Activated CD4-positive, alpha-beta T cell treated with anti-CD3 and anti-CD28 coated beads for 48 hours (primary cell): Measurements from ENCODE around the gene LMO3.

ENCODE experiments used
- DNase-seq: peaks from one replicate; pipeline ENCODE4 v3.0.0-alpha.2; 2020

LMO3 gene

DNA sequence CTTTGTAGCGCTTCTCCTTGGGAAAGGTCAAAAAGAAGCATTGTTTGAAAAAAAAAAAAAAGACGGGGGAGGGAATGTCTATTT lies at the start of gene LMO3:
Gene LMO3 (minus strand): TSS at position 46 of the 84 bp plus-strand sequence. CDS start 5,302 bp downstream, outside the sequence.
- DNase-seq: no peak

DNA sequence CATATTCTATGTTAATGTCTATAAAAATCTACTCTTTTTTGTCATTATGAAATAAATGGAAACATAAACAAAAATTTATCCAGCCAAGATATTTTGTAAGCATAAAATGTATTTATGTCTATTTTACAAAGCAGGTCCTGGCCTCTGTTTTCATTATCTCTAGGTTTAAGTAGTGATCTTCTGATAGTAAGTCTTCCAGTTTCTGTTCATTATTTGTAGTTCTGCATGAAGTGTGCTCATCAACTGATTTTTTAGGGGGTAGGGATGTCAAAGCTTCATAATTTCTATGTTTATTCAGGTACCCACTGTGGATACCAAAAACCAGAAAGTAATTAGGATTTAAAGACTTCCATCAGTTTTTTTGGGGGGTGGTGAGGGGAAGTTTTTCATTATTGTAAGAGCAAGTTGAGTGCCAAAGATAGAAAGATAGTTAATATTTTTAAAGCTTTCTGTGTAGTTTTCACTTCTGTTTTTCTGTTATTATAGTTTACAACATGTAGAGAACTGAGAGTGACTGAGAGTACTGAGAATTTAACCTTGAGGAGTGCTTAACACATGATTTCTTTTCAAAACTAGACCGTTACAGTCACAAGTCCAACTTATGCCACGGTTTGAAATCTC lies 30.6 kb upstream of the LMO3 start:
- DNase-seq: no peak

DNA sequence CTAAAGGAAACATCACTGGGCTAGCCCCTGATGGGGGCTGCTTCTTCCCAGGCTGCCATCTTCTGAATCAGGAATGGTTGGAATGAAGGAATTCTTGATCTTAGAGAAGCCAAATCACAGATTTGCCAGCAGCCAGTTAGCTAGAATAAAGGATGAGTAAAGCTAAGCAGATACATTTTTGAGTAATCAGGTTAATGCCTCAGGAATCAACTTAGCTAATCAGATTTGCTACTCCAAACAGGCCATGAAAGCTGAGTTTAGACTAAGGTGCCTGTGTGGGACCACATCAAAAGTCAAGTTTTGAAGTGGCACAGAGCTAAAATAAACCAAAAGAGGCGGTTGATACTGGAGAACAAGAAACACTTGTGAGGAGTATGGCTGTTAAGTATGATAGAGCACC lies 28.8 kb upstream of the LMO3 start:
- no peak for DNase-seq

DNA sequence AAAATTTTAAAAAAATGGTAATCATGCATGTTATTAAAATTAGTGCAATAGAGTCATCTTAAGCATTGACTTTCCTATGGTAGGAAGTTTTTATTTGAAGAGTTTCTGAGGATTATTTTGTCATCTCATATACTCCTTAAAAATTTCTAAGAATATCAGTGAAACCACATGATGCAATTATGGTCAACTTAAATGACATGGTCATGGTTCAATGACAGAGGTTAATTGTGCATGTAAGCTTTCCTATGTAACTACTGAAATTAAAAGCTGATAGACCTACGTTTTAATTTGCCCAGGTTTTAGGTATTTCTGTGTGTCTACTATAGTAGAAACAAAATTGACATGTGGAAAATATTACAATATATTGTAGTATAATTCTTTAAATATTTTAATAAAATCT lies 21.0 kb upstream of the LMO3 start:
- no peak for DNase-seq

DNA sequence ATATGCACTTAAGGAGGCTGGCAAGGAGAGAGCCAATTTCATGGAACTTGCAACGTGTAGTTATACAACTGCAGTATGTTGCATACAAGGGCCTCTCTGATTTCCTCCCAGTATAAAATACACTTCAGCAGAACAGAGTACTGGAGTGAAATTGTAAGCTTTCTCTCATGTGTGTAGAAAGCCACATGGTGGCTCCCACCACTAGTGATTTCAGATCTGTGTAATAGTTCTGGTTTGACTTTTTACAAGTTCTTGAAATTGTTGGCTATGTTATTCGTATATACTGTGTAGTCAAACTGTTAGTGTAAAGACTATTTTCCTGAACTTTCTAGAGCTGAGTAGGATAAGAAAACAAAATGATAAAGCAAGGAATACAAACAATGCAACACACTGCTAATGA lies 16.4 kb upstream of the LMO3 start:
- DNase-seq: no peak

DNA sequence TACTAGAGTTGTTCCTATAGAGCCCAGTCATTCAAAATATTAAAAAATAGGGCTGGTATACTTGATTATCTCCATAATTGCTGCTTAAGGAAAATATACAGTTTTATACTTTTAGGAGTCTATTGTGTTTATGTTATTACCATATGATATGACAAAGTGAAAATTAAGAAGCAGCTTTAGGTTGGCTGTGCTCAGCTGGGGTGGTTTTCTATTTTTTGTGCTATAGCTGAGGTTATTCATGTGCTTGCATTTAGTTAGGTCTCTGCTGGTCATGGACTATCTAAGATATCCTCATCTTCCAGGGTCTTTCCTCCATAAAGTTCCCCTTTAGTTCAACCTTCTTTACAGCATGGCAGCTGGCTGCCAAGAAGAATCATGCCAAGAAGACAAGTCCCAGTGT lies 13.6 kb upstream of the LMO3 start:
- DNase-seq: no peak

DNA sequence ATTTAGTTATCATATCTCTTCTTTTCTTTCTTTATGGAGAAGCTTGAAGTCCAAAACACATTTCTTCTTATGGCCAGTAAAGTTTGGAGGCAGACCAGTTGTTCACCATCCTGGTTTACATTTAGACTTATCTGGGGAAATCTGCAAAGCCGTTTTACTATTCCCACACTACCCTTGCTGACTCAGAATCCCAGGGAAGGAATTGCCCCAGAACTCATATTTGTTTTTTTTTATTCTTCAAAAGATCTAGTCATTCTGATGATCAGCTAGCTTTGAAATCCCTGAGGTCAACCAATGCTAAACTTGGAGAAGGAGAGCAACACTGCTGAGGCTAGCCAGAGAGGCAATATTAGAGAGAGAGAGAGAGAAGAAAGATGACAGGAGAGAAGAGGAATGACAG lies 12.3 kb upstream of the LMO3 start:
- DNase-seq: no peak

DNA sequence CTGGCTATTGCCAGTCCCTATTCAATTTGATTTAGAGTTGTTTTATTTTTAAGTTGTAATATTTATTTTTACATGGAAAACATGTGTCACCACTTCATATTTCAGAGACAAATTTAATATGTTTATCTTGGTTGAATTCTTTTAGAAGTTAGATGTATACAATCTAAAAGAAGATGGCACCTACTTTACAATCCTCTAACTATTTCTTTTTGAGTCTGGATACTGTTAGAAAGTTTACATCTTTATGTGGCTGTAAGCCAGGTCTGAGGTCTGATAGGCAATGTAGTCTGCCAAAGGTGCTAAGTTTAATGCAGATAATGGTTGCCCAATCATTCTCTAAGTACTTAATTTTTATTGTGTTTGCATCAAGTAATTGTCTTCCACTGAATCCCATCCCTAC lies 7.2 kb upstream of the LMO3 start:
- DNase-seq: no peak

DNA sequence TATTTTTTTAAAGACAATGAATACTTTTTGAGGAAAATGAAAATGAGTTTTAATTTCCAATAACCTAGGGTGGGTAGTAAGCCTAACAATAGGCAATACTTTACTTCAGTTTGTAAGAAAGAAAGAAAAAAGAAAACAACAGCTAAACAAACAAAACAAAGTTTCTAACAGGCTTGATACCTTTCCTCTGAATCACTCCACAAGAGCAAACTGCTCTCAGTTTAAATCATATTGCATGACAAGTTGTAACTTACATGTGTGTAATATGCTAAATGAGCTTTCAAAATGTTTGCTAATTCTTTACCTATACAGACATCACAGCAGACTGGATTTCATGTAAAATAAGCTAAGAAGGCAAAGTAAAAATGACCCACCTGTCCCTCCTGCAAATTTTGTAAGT lies 6.7 kb upstream of the LMO3 start:
- DNase-seq: no peak

DNA sequence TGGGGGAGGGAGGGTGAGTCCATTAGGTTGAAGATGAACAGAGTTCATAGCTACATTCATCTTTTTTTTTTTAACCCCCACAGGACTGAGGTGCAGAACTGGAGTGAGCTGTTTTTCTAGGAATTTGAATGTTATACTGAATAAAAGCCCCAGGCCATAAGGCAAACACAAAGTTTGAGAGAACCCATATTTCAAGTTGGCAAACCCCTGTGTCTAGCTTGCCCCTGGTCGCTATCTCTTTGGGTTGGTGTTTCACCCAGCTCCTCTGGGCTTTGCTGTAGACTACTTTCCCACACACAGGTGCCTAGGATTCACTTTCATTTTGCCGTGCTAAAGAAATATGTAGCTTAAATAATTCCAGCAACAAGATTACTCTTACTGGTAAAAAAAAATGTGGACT lies 5.2 kb upstream of the LMO3 start:
- DNase-seq: no peak

DNA sequence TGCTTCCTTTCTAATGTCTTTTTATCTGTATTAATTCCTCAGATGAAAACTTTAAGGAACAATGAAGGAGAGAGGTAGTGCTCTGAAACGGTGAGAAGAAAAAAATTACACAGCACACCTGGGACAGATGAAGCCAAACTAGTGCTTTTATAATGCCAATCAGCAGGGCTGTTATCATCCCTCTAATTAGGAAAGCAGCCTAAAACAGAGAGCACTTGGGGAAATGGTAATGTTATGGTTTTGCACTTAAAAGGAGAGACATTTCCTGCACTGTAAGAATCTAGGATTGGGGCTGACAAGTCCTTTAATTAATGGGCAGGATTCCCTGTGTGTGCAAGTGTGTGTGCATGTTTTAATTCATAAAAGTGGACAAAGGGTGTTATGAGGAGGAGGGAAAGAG lies 4.8 kb upstream of the LMO3 start:
- no peak for DNase-seq

DNA sequence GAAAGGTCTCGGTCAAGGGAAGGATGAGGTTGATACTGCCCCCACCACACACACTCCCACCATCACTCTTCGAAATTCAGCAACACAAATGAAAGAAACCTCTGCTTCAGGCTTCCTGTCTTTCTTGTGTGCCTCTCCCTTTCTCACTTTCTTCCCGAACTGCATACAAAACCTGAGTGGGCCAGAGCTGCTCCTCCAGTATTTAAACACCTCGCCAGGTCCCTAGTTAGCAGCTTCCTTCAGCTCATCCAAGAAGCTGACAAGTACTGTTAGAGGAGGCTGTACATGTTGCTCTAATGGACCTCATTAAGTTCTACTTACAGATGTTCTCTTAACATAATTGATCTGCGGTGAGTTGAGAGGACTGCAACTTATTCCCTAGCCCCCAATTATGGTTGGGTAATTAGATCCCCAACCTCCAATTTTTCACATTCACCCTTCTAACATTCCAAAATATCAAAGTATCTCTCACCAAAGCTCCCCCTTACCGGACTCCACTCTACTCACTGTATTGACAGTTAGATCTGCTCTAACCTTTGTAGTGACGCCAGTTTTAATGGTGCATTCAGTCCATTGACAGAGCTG lies 4.1 kb upstream of the LMO3 start:
- DNase-seq: no peak

DNA sequence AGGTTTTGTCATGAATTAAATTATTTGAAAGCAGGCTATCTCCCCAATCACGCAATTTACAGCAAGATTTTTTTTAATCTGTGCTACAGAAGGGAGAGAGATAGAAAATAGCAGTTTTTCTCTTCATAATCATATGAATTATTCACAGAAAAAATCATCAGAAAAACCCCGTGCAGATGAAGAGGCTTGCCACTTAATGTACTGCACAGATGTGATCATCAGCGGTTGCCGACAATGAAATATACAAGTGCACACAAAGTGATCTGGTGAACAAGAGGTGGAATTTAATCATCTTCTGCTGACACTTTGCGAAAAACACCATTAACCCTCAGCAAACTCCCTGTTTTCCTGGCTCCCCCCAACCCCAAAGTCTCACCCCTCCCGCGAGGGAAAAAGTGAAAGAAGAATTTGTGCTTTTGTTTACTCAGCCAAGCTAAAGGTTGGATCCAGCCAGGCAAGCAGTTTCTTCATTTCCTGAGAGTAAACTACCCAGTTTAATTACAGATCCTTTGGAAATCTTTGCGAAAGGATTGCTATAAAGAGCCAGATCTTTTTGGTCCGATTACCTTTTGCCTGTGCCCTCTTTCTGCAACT lies 3.1 kb upstream of the LMO3 start:
- no peak for DNase-seq

DNA sequence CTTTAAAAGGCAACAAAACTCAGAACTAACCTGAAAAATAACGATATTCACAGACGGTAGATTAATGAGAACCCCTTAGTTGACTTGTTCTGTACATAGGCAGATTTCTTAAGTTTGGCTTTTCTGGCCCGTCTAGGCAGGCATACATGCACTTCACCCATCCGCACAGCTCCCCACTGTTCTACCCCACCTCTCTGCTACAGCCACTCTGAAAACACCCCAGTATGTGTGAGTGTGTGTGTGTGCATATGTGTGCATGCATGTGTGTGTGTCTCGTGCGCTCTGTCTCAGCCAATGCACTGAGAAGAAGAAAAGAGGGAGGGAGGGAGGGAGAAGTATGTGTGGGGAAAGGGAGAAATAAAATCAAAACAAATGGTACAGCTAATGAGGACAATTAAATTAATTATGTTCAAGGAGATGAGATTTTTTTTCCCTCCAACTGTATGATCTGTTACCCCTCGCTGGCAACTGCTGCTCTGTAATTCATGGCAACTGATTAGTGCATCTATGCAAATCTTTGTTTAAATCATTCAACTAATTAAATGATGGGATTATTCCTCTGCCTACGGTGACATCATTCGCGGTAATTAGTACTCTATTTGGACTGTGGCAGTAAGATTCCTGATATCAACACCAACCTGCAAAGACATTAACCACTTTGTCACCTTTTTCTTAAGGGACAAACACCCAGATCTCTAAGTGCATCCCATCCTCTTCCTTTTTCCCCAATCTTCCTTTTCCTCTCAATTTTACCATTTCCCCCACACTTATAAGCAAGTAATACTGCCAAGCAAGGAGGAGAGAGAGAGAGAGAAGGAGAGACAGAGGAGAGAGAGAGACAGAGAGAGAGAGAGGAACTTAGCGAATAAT lies 2.2 kb upstream of the LMO3 start:
- no peak for DNase-seq

DNA sequence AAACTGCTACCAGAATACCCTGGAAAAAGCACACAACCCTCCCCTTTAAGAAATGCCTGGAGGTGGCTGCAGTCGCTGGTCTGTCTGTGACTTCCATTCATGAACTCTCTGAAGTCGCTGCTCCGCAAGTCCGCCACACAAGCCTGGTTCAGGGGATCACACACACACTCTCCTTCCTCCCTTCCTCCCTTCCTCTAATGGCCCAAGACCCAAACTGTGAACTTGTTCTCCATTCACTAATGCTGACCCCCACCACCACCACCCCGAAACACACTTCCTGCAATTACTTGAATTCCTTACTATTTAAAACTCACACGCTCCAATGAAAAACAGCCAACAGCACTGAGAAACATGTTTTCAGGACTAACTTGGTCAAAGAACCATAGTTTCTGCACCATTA lies 1.0 kb upstream of the LMO3 start:
- no peak for DNase-seq

DNA sequence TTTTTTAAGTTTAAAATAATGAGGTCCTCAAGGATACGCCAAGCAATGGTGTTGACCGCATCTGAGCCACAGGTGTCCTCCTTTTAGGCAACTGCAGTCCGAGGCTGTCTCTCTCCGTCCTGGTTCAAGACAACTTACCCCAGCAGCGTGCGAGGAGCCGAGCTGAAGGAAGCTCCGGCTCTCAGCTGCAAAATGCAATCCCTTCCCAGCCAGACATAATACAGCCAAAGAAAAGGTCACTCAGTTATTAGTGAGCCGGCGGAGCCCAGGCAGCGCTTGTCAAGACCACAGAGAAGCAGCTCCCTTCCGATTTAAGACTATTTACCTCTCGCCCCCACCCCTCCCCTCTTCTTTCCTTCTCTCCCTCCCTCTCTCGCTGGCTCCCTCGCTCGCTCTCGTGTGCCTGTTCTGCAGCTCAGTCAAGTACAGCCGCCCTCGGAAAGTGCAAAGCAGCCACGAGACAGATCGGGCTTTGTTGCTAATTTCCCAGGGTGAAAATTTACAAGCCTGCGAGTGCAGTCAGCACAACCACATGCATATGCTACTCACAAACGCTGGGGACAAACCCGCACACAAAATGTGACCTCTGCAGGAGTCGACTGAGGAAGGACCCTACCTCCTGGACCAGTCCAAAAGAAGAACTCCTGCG lies 363 bp upstream of the LMO3 start:
- no peak for DNase-seq

DNA sequence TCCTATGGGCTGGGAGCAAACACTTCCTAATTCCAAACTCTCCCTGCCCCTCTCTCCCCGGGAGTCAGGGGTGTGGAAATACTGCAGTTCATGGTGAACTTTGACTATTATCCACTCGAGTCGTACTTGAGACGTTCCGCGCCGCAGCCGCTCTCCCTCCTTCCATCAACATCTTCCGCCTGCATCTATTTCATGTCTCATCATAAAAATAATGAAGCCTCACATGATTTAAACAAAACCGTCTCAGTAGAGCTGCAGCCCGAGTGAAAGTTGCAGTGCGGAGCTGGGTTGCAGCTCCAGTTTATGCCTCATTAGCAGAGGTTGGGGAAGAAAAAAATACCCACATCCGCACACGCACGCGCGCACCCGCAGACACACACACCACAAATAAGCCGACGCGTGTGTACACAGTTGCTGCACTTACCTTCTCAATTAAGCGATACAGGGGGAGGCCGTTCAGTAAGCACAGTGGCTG lies 283 bp downstream of the LMO3 start:
- no peak for DNase-seq

DNA sequence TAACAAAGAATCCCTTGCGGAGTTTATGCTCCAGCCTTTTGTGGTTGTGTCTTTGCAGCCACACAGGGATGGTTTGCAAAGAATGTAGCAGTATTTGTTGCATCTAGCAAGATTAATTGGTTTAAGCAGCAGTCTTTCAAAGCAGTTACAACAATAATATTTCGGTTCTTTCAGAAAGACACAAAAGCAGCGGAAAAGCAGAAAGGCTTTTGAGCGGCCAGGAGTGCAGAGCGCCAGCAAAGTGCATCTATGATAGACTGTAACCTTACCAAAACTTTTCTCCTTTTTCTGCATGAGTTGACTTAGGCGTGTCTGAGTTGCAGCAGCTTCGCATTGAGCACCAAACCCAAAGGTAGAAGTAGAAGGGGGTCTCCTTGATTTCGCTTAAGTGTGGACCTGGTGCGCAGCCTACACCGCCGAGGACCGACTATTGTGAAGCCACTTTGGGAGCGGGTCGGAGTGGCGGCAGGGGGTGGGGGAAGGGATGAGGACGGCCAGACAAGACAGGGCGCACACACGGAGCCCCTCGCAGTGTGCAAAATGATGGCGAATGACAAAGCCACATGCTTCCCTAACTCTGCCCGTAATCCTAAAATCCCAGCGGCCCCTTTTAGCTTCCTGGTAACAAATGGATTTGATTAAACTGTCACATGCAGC lies 1.2 kb downstream of the LMO3 start:
- DNase-seq: no peak

DNA sequence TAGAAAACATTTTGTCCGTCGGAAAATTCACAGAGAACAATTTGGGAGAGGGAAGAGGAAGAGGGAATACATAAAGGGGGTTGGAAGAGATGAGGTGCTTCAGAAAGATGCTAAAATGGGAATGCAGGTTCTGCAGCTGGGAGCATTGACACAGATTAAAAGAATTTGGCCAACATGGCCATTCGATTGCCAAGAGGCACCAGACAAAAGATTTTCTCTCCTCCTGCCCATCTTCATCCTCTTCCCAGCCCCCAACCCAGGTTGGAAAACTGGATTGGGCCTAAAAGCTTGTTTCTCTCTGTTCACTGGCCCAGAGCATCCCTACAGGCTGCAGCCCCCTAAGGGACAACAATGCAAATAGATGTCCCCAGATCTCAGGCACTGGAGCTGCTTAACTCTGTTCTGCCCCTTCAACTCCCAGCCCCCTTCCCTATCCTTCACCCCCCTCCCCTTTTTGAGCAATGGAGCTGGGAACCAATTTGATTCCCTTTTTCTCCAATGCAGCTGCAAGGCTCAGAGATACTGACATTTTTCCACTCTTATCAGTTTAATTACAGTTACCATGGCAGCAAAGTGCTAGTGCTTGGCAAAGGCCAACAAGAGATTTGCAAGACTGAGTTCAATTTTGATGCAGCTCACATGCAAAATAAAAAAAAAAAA lies 1.9 kb downstream of the LMO3 start:
- no peak for DNase-seq

DNA sequence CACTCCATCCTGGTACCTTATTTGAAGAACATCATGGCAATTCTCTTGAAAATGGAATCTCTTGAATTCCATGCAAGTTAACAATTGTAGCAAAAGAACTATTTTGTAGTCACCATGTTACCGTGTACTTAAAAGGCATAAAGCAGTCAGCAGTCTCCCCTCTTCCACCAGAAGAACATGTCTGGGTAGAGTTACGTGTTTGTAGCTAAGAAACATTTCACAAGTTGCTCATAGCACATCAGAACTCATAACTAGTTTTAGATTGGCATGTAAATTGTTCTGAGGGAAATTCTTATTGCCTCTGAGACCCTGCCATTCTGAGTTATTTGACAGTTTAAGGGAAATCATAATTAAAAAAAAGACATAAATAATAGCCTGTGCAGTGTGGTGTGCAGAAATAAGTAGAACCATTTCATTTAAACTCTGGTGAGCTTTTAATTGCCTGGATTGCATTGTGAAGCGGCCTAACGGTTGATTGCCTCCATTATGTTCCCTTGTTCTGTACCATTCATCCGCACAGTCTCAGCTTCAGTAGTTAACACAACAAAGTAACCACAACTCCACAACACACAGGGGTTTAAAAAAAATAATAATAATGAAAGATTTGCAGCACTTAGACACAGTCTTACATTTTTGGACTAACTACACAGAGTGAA lies 2.6 kb downstream of the LMO3 start:
- no peak for DNase-seq

DNA sequence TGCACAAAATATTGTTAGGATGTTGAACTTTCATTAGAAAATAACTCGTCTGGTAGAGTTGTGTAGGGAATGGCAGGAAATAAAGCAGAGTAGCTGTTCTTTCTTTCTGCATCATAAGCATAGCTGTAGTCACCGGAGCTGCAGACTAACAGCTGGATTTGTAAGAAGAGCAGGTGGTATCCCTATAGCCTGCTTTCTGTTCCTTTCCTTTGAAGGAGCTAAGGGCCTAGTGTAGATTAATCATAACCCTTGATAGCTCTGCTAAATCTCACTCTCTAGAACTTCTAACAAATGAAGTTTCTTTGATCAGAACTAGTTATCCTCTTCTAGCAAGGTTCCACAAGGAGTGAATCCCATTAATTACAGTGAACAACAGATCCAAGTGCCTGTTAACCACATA lies 3.5 kb downstream of the LMO3 start:
- no peak for DNase-seq

DNA sequence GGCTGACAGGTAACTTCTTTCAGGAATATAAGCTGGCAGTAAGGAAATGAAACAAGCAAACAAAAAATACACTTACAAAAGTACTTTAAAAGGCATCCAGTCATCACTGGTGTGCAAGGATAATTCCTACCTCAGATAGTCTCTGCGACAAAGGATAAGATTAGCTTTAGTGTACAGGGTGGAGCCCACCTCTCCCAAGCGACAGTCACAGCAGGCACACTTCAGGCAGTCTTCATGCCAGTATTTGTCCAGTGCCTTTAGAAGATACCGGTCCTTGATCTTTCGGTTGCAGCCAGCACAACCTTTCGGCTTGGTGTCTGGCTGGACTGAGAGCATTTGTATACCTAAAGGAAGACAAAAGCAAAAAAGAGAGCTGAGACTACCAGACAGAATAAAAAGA lies 5.4 kb downstream of the LMO3 start:
- no peak for DNase-seq
